ENCODE data around the gene BCAS1.
"Not testable (repeated sequence)": the region's sequence is repeated elsewhere in the genome, so short reads cannot be mapped to it uniquely, and the experiment has no call there.

Gene BCAS1

GRCh38 chr20:54014293-54014926 is 56.0 kb downstream of the BCAS1 start:
- no peak for DNase-seq

- no peak for DNase-seq
These were observed 56.9 kb downstream of the BCAS1 start for GRCh38 chr20:54013471-54013870.

DNA sequence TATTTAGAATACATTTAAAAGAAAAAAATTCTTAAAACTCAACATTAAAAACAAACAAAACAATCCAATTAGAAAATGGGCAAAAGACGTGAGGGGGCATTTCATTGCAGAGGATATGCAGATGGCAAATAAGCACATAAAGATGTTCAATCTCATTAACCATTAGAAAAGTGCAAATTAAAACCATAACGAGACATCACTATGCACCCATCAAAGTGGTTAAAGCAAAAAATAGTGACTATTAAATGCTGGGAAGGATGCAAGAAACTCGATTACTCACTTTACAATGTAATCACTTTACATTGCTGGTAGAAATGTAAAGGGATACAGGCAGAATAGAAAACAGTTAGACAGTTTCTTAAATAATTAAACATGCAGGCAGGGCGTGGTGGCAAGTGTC is 59.0 kb downstream of the BCAS1 start:
- no peak for DNase-seq

- DNase-seq: not testable (repeated sequence)
These were observed 64.2 kb downstream of the BCAS1 start for GRCh38 chr20:54006216-54006615.

GRCh38 chr20:54005524-54005923 is 64.9 kb downstream of the BCAS1 start:
- DNase-seq: no peak

DNA sequence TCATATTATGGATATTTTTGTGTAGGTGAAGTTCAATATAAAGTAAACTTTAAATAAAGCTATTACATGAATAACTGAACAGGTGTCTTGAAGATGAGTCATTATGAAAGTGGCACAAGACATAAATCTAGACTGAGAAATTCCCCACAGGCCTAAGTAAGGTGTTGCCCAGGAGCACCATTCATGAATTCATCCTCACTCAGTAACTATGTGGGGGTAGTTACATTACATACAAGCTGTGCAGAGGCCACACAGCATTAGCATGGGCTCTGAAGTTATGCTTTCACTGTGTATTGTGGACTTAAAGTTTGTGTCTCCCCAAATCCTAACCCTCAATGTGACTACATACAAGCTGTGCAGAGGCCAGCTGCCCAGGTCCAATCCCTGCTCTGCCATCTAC is 65.9 kb downstream of the BCAS1 start:
- DNase-seq: no peak

GRCh38 chr20:54002741-54003140 is 67.7 kb downstream of the BCAS1 start:
- no peak for DNase-seq

- DNase-seq: no peak
These were observed 68.3 kb downstream of the BCAS1 start for GRCh38 chr20:54002056-54002575.

DNA sequence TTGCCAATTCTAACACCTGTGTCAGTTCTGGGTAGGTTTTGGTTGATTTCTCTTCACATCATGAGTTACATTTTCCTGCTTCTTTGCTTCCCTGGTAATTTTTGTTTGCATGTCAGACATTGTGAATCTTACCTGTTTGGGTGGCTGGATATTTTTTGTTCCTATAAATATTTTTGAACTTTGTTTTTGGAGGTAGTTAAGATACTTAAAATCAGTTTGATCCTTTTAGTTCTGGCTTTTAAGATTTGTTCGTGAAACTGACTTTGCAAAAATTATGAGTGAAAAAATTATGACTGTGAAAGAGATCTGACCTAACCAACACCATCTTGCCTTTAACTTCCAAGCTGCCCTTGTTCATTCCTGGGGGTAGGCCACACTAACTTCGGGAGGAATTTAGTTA is 69.5 kb downstream of the BCAS1 start:
- no peak for DNase-seq

DNA sequence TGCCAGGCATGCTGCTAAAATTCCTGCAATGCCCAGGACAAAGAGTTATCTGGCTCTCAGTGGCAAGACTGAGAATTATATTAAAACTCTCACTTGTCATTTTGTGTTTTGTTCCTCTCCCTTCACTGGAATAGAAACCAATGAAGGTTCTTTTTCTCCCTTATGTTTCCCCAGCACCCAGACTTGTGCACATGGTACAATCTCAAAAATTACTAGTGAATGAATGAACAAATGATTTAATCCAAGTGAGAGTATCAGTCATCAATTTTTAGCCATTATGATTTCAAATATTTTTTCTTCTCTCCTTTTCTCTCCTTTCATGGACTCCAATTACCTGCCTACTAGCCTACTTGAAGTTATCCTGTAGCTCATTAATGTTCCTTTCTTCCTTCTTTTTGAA is 70.1 kb downstream of the BCAS1 start:
- DNase-seq: no peak

- DNase-seq: no peak
These were observed 71.3 kb downstream of the BCAS1 start for GRCh38 chr20:53999077-53999476.

- no peak for DNase-seq
These were observed 73.6 kb downstream of the BCAS1 start for GRCh38 chr20:53996584-53997486.

GRCh38 chr20:53995949-53996348 is 74.4 kb downstream of the BCAS1 start:
- DNase-seq: no peak

DNA sequence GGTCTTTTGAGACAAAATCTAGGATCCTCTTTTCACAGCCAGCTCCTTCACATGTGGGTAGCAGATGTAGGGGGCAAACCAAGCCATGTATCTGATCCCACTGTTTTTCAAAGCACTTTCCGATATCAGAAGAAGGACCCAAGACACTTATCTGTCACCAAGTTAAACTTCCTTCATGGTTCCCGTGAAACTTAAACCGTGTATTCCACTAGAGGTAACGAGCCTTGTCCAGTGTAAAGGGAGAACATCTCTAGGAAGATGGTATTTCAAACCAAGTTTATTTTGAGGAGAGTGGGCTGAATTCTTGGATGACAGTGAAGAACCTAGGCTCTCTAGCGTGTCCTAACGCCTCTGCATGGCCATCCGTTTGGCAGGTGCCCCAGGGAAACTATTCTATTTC is 76.3 kb downstream of the BCAS1 start:
- DNase-seq: no peak

- DNase-seq: no peak
These were observed 77.1 kb downstream of the BCAS1 start for GRCh38 chr20:53993310-53993709.

GRCh38 chr20:53990768-53991450 is 79.5 kb downstream of the BCAS1 start:
- DNase-seq: no peak

- DNase-seq: no peak
These were observed 80.4 kb downstream of the BCAS1 start for GRCh38 chr20:53990003-53990402.

DNA sequence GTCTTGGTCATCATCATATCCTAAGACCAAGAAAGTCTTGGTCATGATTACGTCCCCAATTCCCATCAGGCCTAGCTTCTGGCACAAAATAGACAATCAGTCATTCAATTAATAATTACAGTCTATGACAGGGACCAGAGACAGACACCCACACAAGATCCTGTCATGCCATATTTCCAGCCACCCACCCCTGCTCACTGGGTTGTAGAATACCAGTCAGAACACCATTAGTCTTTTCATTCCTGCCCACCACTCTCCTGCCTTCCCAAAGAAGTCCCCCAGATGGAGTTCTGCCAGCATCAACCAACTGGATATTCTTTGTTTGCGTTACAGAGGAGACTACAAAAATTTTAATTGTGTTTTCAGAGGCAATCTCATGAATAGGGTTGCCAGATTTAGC is 81.0 kb downstream of the BCAS1 start:
- no peak for DNase-seq

DNA sequence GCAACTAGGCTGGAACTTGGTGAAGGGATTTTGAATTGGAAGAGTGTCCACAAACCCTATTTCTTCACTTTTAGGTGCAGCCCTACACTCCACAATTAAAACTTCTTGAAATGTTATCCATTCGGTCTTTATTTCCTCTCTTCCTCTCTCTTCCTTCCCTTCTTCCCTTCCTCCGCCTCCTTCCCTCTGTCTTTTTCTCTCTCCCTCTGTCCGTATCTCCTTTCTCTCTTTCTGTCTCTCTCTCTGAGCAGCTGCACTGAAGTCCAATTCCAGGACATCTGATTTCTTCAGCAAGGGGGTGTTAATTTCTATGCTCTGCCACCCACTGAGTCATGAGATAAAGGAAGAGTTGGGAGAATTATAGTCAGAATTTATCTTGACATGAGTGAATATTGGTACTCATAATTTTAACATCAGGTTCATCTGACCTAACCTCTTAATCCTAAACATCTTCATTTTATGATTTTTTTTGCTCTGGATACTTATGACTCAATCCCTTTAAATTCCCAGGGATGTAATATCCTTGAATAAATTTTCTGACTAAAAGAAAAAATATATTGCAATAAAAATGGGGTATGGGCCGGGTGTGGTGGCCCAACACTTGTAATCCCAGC is 84.2 kb downstream of the BCAS1 start:
- no peak for DNase-seq

- DNase-seq: no peak
These were observed 85.3 kb downstream of the BCAS1 start for GRCh38 chr20:53985150-53985518.

GRCh38 chr20:53984356-53985149 is 85.8 kb downstream of the BCAS1 start:
- no peak for DNase-seq

GRCh38 chr20:53983401-53983800 is 87.0 kb downstream of the BCAS1 start:
- DNase-seq: no peak
